H1 (cell line): ENCODE measurements around the gene RASGEF1C. TPM values are rescaled to one million over a fixed set of nuclear protein-coding genes. Genes with fewer than 3 reads are reported as not detected.
A peak's percentile ranks its signal among the peaks of the same experiment; 100 is the strongest.

Experiments
- BCL11A ChIP-seq, 2 experiments: IDR thresholded peaks; one replicate each; pipeline ENCODE4 v1.6.1; 2011; ENCODE audit warnings: low read depth in 2 of 2, low read length in 2 of 2, mild to moderate bottlenecking in 2 of 2
- GTF2F1 ChIP-seq: IDR thresholded peaks from 2 replicates; pipeline ENCODE4 v1.6.1; 2012; ENCODE audit warnings: low read depth, low read length, improper control_type of control experiment, borderline replicate concordance
- HDAC6 ChIP-seq: IDR thresholded peaks from one replicate; pipeline ENCODE4 v1.7.1; 2012; ENCODE audit warnings: low read depth, mild to moderate bottlenecking, inconsistent platforms, low read length, moderate library complexity
- KDM1A ChIP-seq: fragments of 200-600, 300-600 bp; sonication (generic); IDR thresholded peaks from 2 replicates; pipeline ENCODE4 v1.7.1; 2016; ENCODE audit warnings: mild to moderate bottlenecking, low read length, borderline replicate concordance
- KDM4A ChIP-seq: IDR thresholded peaks from one replicate; pipeline ENCODE4 v1.7.1; 2012; ENCODE audit warnings: low read depth, mild to moderate bottlenecking, moderate library complexity, low read length, inconsistent platforms; ENCODE audit not compliant: severe bottlenecking
- MAFK ChIP-seq: IDR thresholded peaks from 2 replicates; pipeline ENCODE4 v1.6.1; 2012; ENCODE audit warnings: low read depth, mild to moderate bottlenecking, improper control_type of control experiment, low read length
- PHF8 ChIP-seq: fragments of 200-600 bp; sonication (generic); conservative IDR thresholded peaks from 2 replicates; pipeline ENCODE4 v1.7.1; 2012; ENCODE audit warnings: low read depth, mild to moderate bottlenecking, inconsistent platforms, low read length, moderate library complexity
- POLR2AphosphoS5 ChIP-seq: IDR thresholded peaks from 2 replicates; pipeline ENCODE4 v1.6.1; 2011; ENCODE audit warnings: low read depth, low read length
- RBBP5 ChIP-seq: IDR thresholded peaks from 2 replicates; pipeline ENCODE4 v1.7.1; 2012; ENCODE audit warnings: low read depth, mild to moderate bottlenecking, inconsistent platforms, low read length, moderate library complexity, borderline replicate concordance
- TBP ChIP-seq: IDR thresholded peaks from 2 replicates; pipeline ENCODE4 v1.6.1; 2011; ENCODE audit warnings: low read depth, low read length, improper control_type of control experiment
- polyA plus RNA-seq, 7 experiments: library from polyadenylated mRNA; depleted of rRNA in 3 of 7; stranded (reverse) in 5 of 7; unstranded in 2 of 7; fragments of >200 nt in 5 of 7; fragments of 200-250 nt in 2 of 7; gene quantifications; 1 replicate in 5 of 7; 2 replicates in 1 of 7; 4 replicates in 1 of 7; pipeline versions ENCODE4 v1.2.1 to v1.2.3, GENCODE V29; 2011 to 2013; ENCODE audit warnings: missing spikeins in 2 of 7, mixed read lengths in 2 of 7
- total RNA-seq: library from RNA; stranded (reverse); fragmentation: NEBNext Ultra II Directional; extraction: Animal tissue kit (Norgen Biotek cat#: 25700); gene quantifications from 2 replicates; pipeline ENCODE4 v1.2.1, GENCODE V29; 2021
- TF ChIP-seq, protein P1 (sequence below): fragments of 300-600 bp; sonication (generic); IDR thresholded peaks from 2 replicates; pipeline ENCODE4 v1.7.1; 2012; ENCODE audit warnings: low read length, moderate library complexity, mild to moderate bottlenecking, inconsistent platforms; ENCODE audit not compliant: insufficient replicate concordance

RASGEF1C gene
- total and polyA plus RNA-seq, 2 of the 8 experiments (the other 6 are each of a cell fraction or from before 2014, with no cell fraction given) = 0.26 to 0.61 TPM

DNA sequence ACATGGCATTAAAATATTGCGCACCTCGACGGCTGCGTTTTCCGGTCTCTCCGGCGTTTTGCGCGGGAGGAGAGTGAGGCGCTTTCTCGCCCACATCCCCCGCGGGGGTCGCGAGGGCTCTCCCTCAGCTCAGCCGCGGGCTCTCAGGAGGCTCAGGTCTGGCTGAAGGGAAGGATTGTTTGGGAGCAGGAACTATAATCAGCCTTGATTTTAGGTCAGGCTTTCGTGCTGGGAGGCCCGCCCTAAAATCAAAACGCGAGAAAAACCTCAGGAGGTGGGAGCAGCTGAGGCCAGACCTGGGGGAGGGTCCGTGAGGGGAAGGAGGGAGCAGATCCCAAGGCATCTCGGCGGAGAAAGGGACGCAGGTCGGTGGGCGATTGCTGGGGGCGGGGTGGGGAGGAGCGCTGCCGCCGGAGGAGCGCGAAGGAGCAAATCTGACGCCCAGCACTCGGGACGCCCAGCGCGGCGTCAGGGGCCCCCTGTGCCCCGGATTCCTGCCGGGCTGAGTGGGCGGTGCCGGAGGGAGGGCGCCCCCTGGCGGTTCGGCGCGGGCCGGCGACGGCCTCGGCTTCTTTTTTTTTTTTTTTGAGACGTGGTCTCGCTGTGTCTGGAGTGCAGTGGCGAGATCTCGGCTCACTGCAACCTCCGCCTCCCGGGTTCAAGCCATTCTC lies 118.8 kb downstream of the RASGEF1C start (continued):
- TF ChIP-seq PHF8 (no peak), HDAC6 (no peak), TBP (no peak), POLR2AphosphoS5 (peak; percentile 44; the same call in 1 of the 2 replicates), GTF2F1 (no peak), MAFK (no peak), RBBP5 (no peak; the same call in 1 of the 2 replicates), KDM4A (peak; percentile 6), KDM1A (no peak), BCL11A (IDR thresholded peaks at IDR 0.05; ENCODE audit: low read depth in 2 of 2, low read length in 2 of 2) (no peak)
- TF ChIP-seq, protein P1, sequence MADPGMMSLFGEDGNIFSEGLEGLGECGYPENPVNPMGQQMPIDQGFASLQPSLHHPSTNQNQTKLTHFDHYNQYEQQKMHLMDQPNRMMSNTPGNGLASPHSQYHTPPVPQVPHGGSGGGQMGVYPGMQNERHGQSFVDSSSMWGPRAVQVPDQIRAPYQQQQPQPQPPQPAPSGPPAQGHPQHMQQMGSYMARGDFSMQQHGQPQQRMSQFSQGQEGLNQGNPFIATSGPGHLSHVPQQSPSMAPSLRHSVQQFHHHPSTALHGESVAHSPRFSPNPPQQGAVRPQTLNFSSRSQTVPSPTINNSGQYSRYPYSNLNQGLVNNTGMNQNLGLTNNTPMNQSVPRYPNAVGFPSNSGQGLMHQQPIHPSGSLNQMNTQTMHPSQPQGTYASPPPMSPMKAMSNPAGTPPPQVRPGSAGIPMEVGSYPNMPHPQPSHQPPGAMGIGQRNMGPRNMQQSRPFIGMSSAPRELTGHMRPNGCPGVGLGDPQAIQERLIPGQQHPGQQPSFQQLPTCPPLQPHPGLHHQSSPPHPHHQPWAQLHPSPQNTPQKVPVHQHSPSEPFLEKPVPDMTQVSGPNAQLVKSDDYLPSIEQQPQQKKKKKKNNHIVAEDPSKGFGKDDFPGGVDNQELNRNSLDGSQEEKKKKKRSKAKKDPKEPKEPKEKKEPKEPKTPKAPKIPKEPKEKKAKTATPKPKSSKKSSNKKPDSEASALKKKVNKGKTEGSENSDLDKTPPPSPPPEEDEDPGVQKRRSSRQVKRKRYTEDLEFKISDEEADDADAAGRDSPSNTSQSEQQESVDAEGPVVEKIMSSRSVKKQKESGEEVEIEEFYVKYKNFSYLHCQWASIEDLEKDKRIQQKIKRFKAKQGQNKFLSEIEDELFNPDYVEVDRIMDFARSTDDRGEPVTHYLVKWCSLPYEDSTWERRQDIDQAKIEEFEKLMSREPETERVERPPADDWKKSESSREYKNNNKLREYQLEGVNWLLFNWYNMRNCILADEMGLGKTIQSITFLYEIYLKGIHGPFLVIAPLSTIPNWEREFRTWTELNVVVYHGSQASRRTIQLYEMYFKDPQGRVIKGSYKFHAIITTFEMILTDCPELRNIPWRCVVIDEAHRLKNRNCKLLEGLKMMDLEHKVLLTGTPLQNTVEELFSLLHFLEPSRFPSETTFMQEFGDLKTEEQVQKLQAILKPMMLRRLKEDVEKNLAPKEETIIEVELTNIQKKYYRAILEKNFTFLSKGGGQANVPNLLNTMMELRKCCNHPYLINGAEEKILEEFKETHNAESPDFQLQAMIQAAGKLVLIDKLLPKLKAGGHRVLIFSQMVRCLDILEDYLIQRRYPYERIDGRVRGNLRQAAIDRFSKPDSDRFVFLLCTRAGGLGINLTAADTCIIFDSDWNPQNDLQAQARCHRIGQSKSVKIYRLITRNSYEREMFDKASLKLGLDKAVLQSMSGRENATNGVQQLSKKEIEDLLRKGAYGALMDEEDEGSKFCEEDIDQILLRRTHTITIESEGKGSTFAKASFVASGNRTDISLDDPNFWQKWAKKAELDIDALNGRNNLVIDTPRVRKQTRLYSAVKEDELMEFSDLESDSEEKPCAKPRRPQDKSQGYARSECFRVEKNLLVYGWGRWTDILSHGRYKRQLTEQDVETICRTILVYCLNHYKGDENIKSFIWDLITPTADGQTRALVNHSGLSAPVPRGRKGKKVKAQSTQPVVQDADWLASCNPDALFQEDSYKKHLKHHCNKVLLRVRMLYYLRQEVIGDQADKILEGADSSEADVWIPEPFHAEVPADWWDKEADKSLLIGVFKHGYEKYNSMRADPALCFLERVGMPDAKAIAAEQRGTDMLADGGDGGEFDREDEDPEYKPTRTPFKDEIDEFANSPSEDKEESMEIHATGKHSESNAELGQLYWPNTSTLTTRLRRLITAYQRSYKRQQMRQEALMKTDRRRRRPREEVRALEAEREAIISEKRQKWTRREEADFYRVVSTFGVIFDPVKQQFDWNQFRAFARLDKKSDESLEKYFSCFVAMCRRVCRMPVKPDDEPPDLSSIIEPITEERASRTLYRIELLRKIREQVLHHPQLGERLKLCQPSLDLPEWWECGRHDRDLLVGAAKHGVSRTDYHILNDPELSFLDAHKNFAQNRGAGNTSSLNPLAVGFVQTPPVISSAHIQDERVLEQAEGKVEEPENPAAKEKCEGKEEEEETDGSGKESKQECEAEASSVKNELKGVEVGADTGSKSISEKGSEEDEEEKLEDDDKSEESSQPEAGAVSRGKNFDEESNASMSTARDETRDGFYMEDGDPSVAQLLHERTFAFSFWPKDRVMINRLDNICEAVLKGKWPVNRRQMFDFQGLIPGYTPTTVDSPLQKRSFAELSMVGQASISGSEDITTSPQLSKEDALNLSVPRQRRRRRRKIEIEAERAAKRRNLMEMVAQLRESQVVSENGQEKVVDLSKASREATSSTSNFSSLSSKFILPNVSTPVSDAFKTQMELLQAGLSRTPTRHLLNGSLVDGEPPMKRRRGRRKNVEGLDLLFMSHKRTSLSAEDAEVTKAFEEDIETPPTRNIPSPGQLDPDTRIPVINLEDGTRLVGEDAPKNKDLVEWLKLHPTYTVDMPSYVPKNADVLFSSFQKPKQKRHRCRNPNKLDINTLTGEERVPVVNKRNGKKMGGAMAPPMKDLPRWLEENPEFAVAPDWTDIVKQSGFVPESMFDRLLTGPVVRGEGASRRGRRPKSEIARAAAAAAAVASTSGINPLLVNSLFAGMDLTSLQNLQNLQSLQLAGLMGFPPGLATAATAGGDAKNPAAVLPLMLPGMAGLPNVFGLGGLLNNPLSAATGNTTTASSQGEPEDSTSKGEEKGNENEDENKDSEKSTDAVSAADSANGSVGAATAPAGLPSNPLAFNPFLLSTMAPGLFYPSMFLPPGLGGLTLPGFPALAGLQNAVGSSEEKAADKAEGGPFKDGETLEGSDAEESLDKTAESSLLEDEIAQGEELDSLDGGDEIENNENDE = no peak
